ENCODE measurements around the gene OR10G8. TPM values are rescaled to one million over a fixed set of nuclear protein-coding genes. Genes with fewer than 3 reads are reported as not detected.

Gene OR10G8
- total RNA-seq, 1 experiment from 2014 or later = not detected

DNA sequence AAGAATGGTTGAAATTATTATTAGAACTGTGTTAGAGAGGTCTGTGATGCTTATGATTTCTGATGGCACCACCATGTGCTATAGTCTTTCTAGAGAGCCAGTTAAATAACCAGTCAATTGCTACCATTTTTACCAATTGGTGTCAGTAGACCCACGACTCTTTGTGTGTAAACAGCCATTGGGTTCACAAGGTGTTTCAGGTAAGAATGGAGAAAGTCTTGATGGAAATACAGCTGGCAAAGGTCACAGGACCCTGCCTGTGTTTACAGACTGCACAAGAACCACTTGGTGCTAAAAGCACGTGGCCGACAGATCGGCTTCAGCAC is 45.0 kb downstream of the OR10G8 start:
- POLR2A ChIA-PET = no interaction called here
- no TSS peak for BruUV-seq (replicated peaks)
- intact Hi-C loops (cut with micrococcal nuclease) = loop anchor here (1.0 to 5.0 kb wide), 3 partner anchors 124 to 516 kb away; no protein-coding TSS in a partner anchor
- Histone ChIP-seq H3K4me1 (ENCODE audit: control insufficient read depth in 1 of 2, insufficient read depth in 2 of 2, low read length in 2 of 2) (peaks cover 0 to 5% of the 10 kb centered on the region in 2 experiments; a peak in 2 of 4 replicates), H4K20me1 (ENCODE audit: insufficient read depth) (no peaks in the 10 kb centered on the region), H3K4me3 (replicated peaks in 1 of 2; ENCODE audit: low read depth in 1 of 2, low read length in 2 of 2) (no peak overlapping the region), H2AFZ (ENCODE audit: low read depth, low read length, poor library complexity, severe bottlenecking) (no peak overlapping the region), H3K4me2 (ENCODE audit: low read length) (no peak overlapping the region), H3K9me2 (ENCODE audit: insufficient read depth) (no peaks in the 10 kb centered on the region), H3K27me3 (ENCODE audit: insufficient read depth, low read length) (peaks cover 26% of the 10 kb centered on the region), H3K36me3 (ENCODE audit: control insufficient read depth in 1 of 2, insufficient read depth in 2 of 2, low read length in 2 of 2) (no peaks in the 10 kb centered on the region), H3K9me3 (ENCODE audit: control insufficient read depth in 1 of 2, insufficient read depth in 1 of 2, low read depth in 1 of 2, low read length in 2 of 2) (no peaks in the 10 kb centered on the region), H3K9ac (ENCODE audit: low read length) (no peak overlapping the region), H3K27ac (ENCODE audit: low read depth, low read length) (no peak overlapping the region), H3K79me2 (ENCODE audit: insufficient read depth, low read length) (no peaks in the 10 kb centered on the region)
- CTCF ChIA-PET = interaction anchor here (0.6 to 2.3 kb wide), 15 partner anchors 8 to 337 kb away, joined by 3 to 26 read pairs (median 6); partner anchors contain the start of gene VWA5A
- no peak for TF ChIP-seq YY1 (IDR thresholded peaks at IDR 0.05; ENCODE audit: extremely low read depth, insufficient replicate concordance, low read depth, low read length)
- no peak for TF ChIP-seq EZH2phosphoT487 (IDR thresholded peaks at IDR 0.05; ENCODE audit: borderline replicate concordance)
- no peak for TF ChIP-seq CTCF (IDR thresholded peaks at IDR 0.05 in 2 of 3, conservative IDR thresholded peaks at IDR 0.05 in 1 of 3; ENCODE audit: borderline replicate concordance in 1 of 3, insufficient read depth in 1 of 3, low read depth in 2 of 3, low read length in 2 of 3)
- no peak for TF ChIP-seq CBX3 (IDR thresholded peaks at IDR 0.05; ENCODE audit: low read depth)
- TF ChIP-seq, protein P1, sequence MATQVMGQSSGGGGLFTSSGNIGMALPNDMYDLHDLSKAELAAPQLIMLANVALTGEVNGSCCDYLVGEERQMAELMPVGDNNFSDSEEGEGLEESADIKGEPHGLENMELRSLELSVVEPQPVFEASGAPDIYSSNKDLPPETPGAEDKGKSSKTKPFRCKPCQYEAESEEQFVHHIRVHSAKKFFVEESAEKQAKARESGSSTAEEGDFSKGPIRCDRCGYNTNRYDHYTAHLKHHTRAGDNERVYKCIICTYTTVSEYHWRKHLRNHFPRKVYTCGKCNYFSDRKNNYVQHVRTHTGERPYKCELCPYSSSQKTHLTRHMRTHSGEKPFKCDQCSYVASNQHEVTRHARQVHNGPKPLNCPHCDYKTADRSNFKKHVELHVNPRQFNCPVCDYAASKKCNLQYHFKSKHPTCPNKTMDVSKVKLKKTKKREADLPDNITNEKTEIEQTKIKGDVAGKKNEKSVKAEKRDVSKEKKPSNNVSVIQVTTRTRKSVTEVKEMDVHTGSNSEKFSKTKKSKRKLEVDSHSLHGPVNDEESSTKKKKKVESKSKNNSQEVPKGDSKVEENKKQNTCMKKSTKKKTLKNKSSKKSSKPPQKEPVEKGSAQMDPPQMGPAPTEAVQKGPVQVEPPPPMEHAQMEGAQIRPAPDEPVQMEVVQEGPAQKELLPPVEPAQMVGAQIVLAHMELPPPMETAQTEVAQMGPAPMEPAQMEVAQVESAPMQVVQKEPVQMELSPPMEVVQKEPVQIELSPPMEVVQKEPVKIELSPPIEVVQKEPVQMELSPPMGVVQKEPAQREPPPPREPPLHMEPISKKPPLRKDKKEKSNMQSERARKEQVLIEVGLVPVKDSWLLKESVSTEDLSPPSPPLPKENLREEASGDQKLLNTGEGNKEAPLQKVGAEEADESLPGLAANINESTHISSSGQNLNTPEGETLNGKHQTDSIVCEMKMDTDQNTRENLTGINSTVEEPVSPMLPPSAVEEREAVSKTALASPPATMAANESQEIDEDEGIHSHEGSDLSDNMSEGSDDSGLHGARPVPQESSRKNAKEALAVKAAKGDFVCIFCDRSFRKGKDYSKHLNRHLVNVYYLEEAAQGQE (IDR thresholded peaks at IDR 0.05; ENCODE audit: low read depth) = no peak
- no peak for TF ChIP-seq SIN3A (IDR thresholded peaks at IDR 0.05; ENCODE audit: low read depth)
- TF ChIP-seq POLR2A (IDR thresholded peaks at IDR 0.05; ENCODE audit: borderline replicate concordance, extremely low read depth, insufficient read depth, insufficient read length) = no peak
- RAD21 ChIA-PET (ENCODE audit: low non-redundant PET in 1 of 2, low total read pairs in 2 of 2, uncharacterized antibody in 2 of 2, unreplicated experiment in 2 of 2) = interaction anchor here in 1 of 2 experiments (1.4 kb wide), 1 partner anchor 123 kb away, joined by 7 read pairs; no protein-coding TSS in a partner anchor
- DNase-seq (ENCODE audit: low read depth, low spot score) = no peak
- ATAC-seq = no peak
